Measurements from ENCODE around the gene RAPGEF4.

Gene RAPGEF4

DNA sequence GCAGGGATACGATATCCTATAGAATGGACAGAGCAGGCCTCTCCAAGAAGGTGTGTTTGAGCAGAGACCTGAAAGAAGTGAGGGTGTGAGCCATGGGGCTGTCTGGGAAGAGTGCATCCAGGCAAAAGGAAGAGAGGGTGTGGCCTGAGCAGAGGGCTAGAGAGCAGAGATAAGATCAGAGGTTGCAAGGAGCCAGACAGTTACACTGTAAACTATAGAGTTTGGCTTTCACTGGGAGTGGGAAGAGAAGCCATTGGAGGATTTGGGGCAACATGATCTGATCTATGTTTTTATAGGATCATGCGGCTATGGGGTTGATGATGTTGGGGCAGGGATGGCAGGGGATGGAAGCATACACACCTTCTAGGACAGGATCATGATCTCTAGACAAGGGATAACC lies 215.9 kb downstream of the RAPGEF4 start:
- Histone ChIP-seq H4K20me1 (ENCODE audit: insufficient read depth, low read length) (no peaks in the 10 kb centered on the region), H3K27ac (ENCODE audit: low read length) (no peak overlapping the region), H3K27me3 (ENCODE audit: low read depth, low read length) (no peaks in the 10 kb centered on the region), H3K4me1 (ENCODE audit: low read length) (no peaks in the 10 kb centered on the region), H3K4me2 (ENCODE audit: low read length) (no peak overlapping the region), H2AFZ (ENCODE audit: low read depth, low read length) (no peak overlapping the region), H3K9me3 (ENCODE audit: insufficient read depth, low read length) (no peaks in the 10 kb centered on the region), H3K36me3 (replicated peaks; ENCODE audit: low read depth, low read length) (no peaks in the 10 kb centered on the region), H3K79me2 (ENCODE audit: low read length) (no peaks in the 10 kb centered on the region), H3K4me3 (ENCODE audit: low read length) (no peak overlapping the region), H3K9ac (ENCODE audit: low read length) (no peak overlapping the region)
- TF ChIP-seq, protein P1, sequence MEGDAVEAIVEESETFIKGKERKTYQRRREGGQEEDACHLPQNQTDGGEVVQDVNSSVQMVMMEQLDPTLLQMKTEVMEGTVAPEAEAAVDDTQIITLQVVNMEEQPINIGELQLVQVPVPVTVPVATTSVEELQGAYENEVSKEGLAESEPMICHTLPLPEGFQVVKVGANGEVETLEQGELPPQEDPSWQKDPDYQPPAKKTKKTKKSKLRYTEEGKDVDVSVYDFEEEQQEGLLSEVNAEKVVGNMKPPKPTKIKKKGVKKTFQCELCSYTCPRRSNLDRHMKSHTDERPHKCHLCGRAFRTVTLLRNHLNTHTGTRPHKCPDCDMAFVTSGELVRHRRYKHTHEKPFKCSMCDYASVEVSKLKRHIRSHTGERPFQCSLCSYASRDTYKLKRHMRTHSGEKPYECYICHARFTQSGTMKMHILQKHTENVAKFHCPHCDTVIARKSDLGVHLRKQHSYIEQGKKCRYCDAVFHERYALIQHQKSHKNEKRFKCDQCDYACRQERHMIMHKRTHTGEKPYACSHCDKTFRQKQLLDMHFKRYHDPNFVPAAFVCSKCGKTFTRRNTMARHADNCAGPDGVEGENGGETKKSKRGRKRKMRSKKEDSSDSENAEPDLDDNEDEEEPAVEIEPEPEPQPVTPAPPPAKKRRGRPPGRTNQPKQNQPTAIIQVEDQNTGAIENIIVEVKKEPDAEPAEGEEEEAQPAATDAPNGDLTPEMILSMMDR (IDR thresholded peaks at IDR 0.05; ENCODE audit: low read depth, low read length) = no peak
- TF ChIP-seq EZH2phosphoT487 (IDR thresholded peaks at IDR 0.05; ENCODE audit: low read depth) = no peak

DNA sequence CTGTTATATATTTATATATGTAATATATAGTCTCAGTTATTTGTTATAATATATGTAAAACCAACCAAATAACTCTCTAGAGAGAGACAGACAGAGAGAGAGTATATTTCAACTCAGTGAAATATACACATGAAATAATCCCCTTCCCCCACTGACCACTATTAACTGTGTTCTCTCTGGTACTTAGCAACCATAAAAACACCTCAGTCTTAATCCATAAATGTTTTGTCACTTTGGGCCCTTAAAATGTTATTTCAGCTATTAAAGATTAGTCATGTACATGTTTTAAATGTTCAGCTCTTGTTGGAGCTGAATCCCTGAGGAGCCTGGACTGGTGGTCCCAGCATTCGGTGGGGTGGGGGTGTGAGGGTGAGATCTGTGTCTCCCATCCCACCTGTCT lies 217.8 kb downstream of the RAPGEF4 start:
- Histone ChIP-seq H2AFZ (ENCODE audit: low read depth, low read length) (no peak overlapping the region), H3K4me1 (ENCODE audit: low read length) (no peaks in the 10 kb centered on the region), H3K79me2 (ENCODE audit: low read length) (no peaks in the 10 kb centered on the region), H3K9ac (ENCODE audit: low read length) (no peak overlapping the region), H3K27ac (ENCODE audit: low read length) (no peak overlapping the region), H4K20me1 (ENCODE audit: insufficient read depth, low read length) (no peaks in the 10 kb centered on the region), H3K4me3 (ENCODE audit: low read length) (no peak overlapping the region), H3K4me2 (ENCODE audit: low read length) (no peak overlapping the region), H3K27me3 (ENCODE audit: low read depth, low read length) (no peaks in the 10 kb centered on the region), H3K9me3 (ENCODE audit: insufficient read depth, low read length) (no peaks in the 10 kb centered on the region), H3K36me3 (replicated peaks; ENCODE audit: low read depth, low read length) (no peaks in the 10 kb centered on the region)
- TF ChIP-seq, protein P1 (IDR thresholded peaks at IDR 0.05; ENCODE audit: low read depth, low read length) = no peak
- TF ChIP-seq EZH2phosphoT487 (IDR thresholded peaks at IDR 0.05; ENCODE audit: low read depth) = no peak

DNA sequence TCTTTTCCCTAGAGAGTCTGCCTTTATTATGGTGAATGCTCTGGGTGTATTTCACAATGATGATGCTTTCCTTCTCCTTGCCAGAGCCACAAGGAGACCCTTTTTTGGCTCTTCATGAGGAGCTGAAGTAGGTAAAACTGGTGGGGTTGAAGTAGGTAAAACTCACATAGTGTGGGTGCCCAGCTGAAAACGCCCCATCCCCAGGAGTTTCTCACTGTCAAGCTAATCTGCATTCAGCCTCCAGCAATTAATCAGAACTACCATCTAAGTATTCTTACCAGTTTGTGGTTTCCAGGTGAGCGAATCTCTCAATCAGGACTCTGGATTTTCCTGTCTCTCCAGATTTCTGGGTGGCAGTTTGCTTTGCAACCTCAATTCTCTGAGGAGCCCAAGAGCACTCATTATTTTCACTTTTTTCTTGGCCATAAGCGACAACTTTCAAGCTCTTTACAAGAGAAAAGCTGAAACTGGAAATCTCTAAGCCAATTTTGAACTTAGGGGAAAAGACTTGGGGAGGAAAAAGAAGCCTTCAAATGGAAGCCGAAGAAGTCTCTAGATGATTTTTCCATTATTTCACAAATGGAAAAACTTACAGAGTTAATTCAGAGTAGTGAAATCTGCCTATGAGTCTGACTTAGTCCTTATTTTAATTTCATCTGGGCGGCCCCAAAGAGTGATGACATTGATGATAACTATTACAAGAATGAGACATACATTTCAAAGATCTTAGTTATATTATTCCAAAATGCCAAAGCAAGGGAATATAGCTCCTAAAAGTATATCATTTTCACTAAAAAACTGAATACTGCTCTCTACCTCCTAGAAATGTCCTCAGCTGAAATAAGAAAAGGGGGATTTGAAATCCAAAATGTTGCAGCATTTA lies 218.6 kb downstream of the RAPGEF4 start:
- H3K79me2 ChIP-seq (ENCODE audit: low read length) = no peaks in the 10 kb centered on the region
- no peaks in the 10 kb centered on the region for H4K20me1 ChIP-seq (ENCODE audit: insufficient read depth, low read length)
- no peaks in the 10 kb centered on the region for H3K27me3 ChIP-seq (ENCODE audit: low read depth, low read length)
- H3K9ac ChIP-seq (ENCODE audit: low read length) = no peak overlapping the region
- no peak overlapping the region for H2AFZ ChIP-seq (ENCODE audit: low read depth, low read length)
- H3K4me1 ChIP-seq (ENCODE audit: low read length) = no peaks in the 10 kb centered on the region
- TF ChIP-seq EZH2phosphoT487 (IDR thresholded peaks at IDR 0.05; ENCODE audit: low read depth) = no peak
- TF ChIP-seq, protein P1 (IDR thresholded peaks at IDR 0.05; ENCODE audit: low read depth, low read length) = no peak
- H3K27ac ChIP-seq (ENCODE audit: low read length) = no peak overlapping the region
- H3K4me2 ChIP-seq (ENCODE audit: low read length) = no peak overlapping the region
- H3K4me3 ChIP-seq (ENCODE audit: low read length) = no peak overlapping the region
- H3K9me3 ChIP-seq (ENCODE audit: insufficient read depth, low read length) = no peaks in the 10 kb centered on the region
- H3K36me3 ChIP-seq (replicated peaks; ENCODE audit: low read depth, low read length) = no peaks in the 10 kb centered on the region

DNA sequence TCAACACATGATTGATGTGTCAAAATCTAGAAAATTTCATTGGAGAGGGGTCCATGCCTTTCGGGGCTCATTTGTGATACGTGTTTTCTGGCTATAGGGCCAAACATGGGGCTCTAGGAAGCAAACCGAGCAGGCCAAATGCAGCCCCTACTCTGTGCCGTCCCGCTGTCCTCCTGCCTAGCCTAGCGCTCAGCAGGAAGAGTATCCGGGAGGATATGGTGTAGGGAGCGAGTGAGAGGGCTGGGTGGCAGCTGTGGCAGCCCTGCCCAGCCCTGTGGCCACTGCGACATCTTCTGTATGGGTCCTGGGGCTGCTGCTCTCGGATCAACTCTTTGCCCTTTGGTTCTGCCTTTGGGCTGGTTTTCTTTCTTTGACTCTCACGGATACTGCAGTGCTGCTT lies 219.9 kb downstream of the RAPGEF4 start:
- Histone ChIP-seq H3K4me2 (ENCODE audit: low read length) (no peak overlapping the region), H3K79me2 (ENCODE audit: low read length) (no peaks in the 10 kb centered on the region), H3K27ac (ENCODE audit: low read length) (no peak overlapping the region), H2AFZ (ENCODE audit: low read depth, low read length) (no peak overlapping the region), H3K4me1 (ENCODE audit: low read length) (no peaks in the 10 kb centered on the region), H4K20me1 (ENCODE audit: insufficient read depth, low read length) (no peaks in the 10 kb centered on the region), H3K27me3 (ENCODE audit: low read depth, low read length) (no peaks in the 10 kb centered on the region), H3K4me3 (ENCODE audit: low read length) (no peak overlapping the region), H3K36me3 (replicated peaks; ENCODE audit: low read depth, low read length) (no peaks in the 10 kb centered on the region), H3K9me3 (ENCODE audit: insufficient read depth, low read length) (no peaks in the 10 kb centered on the region), H3K9ac (ENCODE audit: low read length) (no peak overlapping the region)
- TF ChIP-seq EZH2phosphoT487 (IDR thresholded peaks at IDR 0.05; ENCODE audit: low read depth) = no peak
- TF ChIP-seq, protein P1 (IDR thresholded peaks at IDR 0.05; ENCODE audit: low read depth, low read length) = no peak
